Endothelial cell of umbilical vein (primary cell): ENCODE results near the gene TET1. TPM values are rescaled to one million over a fixed set of nuclear protein-coding genes. Genes with fewer than 3 reads are reported as not detected.

ENCODE experiments used
- BruUV-seq: library from RNA; stranded (reverse); fragments of 400-500 nt; replicated peaks from 2 replicates; lab custom pipeline; 2021; lab: Mats Ljungman, UMichigan
- CTCF ChIA-PET: fragments of 300-600, 350-600 bp; sonication (Branson Sonifier 250); formaldehyde crosslinking; loops from one replicate; lab custom pipeline; 2021; ENCODE audit warnings: antibody characterized with exemption, inconsistent platforms; lab: Charles Lee
- POLR2A ChIA-PET: fragments of 300-600, 350-600 bp; sonication (Branson Sonifier 250); formaldehyde crosslinking; loops from one replicate; lab custom pipeline; 2021; ENCODE audit warnings: antibody characterized with exemption, inconsistent platforms; lab: Charles Lee
- DNase-seq: peaks from one replicate; pipeline ENCODE4 v3.0.0-alpha.2; 2011; ENCODE audit warnings: low read depth, low spot score
- FAIRE-seq: peaks from 2 replicates; lab custom pipeline; 2011; peaks lifted over from hg19 to GRCh38; lab: Jason Lieb, UNC
- H2AFZ ChIP-seq: 2 replicates; pipeline ENCODE4 v1.6.0; 2012; ENCODE audit warnings: low read depth, low read length, control low read depth, inconsistent platforms
- H3K27ac ChIP-seq: 2 replicates; pipeline ENCODE4 v1.5.1; 2011; ENCODE audit warnings: low read depth, mild to moderate bottlenecking, control low read depth, low read length, moderate library complexity; ENCODE audit not compliant: insufficient read depth
- H3K27me3 ChIP-seq, 2 experiments: 2 replicates each; pipeline versions ENCODE4 v1.6.0 to v1.6.1; 2011; ENCODE audit warnings: low read length in 2 of 2, mixed read lengths in 1 of 2; ENCODE audit not compliant: control insufficient read depth in 2 of 2, insufficient read depth in 2 of 2
- H3K36me3 ChIP-seq, 2 experiments: 2 replicates in 1 of 2; 3 replicates in 1 of 2; pipeline ENCODE4 v1.5.1; 2011; ENCODE audit warnings: low read length in 2 of 2, mild to moderate bottlenecking in 1 of 2, moderate library complexity in 1 of 2; ENCODE audit not compliant: control insufficient read depth in 2 of 2, insufficient read depth in 2 of 2; ENCODE audit errors: extremely low read depth in 1 of 2
- H3K4me1 ChIP-seq: 3 replicates; pipeline ENCODE4 v1.5.1; 2011; ENCODE audit warnings: mild to moderate bottlenecking, low read length; ENCODE audit not compliant: control insufficient read depth, insufficient read depth; ENCODE audit errors: extremely low read depth
- H3K4me2 ChIP-seq: 2 replicates; pipeline ENCODE4 v1.6.1; 2011; ENCODE audit warnings: low read length, control low read depth, mixed read lengths; ENCODE audit not compliant: insufficient read depth
- H3K4me3 ChIP-seq, 3 experiments: fragments of 200-600 bp in 1 of 3; sonication (generic), shearing (Covaris generic) in 1 of 3; replicated peaks in 1 of 3; 2 replicates each; pipeline ENCODE4 v1.5.1; 2011 to 2016; ENCODE audit warnings: control low read depth in 3 of 3, low read length in 3 of 3, mild to moderate bottlenecking in 2 of 3, inconsistent platforms in 1 of 3, low read depth in 1 of 3, moderate library complexity in 1 of 3; ENCODE audit not compliant: insufficient read depth in 1 of 3
- H3K79me2 ChIP-seq: 2 replicates; pipeline ENCODE4 v1.6.0; 2012; ENCODE audit warnings: low read length, inconsistent platforms; ENCODE audit not compliant: control insufficient read depth, insufficient read depth
- H3K9ac ChIP-seq: replicated peaks from 2 replicates; pipeline ENCODE3; 2011; ENCODE audit warnings: low read length, control low read depth; ENCODE audit not compliant: insufficient read depth; ENCODE audit errors: extremely low read depth
- H3K9me1 ChIP-seq: replicated peaks from 3 replicates; pipeline ENCODE4 v1.6.0; 2011; ENCODE audit warnings: mild to moderate bottlenecking, low read length; ENCODE audit not compliant: control insufficient read depth, insufficient read depth; ENCODE audit errors: extremely low read depth
- H3K9me3 ChIP-seq: replicated peaks from 2 replicates; pipeline ENCODE4 v1.5.1; 2012; ENCODE audit warnings: low read length, inconsistent platforms; ENCODE audit not compliant: control insufficient read depth, insufficient read depth
- H4K20me1 ChIP-seq: replicated peaks from 2 replicates; pipeline ENCODE3; 2011; ENCODE audit warnings: mild to moderate bottlenecking, low read length; ENCODE audit not compliant: control insufficient read depth, insufficient read depth; ENCODE audit errors: extremely low read depth
- CTCF ChIP-seq, 2 donors: IDR thresholded peaks; 1 replicate in 1 of 2; 2 replicates in 1 of 2; pipeline ENCODE4 v1.5.1; 2011; ENCODE audit warnings: low read length in 2 of 2, mild to moderate bottlenecking in 2 of 2, moderate library complexity in 2 of 2, control low read depth in 1 of 2, inconsistent platforms in 1 of 2, low read depth in 1 of 2; ENCODE audit not compliant: insufficient read depth in 1 of 2; ENCODE audit errors: extremely low read depth in 1 of 2
- EZH2 ChIP-seq: IDR thresholded peaks from 2 replicates; pipeline ENCODE4 v1.6.1; 2012; ENCODE audit warnings: borderline replicate concordance, low read depth, mild to moderate bottlenecking, moderate library complexity, low read length, inconsistent platforms; ENCODE audit not compliant: severe bottlenecking
- FOS ChIP-seq: IDR thresholded peaks from 2 replicates; pipeline ENCODE4 v1.6.1; 2011; ENCODE audit warnings: mild to moderate bottlenecking, low read length, moderate library complexity, borderline replicate concordance; ENCODE audit not compliant: insufficient read depth
- GATA2 ChIP-seq: IDR thresholded peaks from 2 replicates; pipeline ENCODE4 v1.7.0; 2011; ENCODE audit warnings: low read depth, mild to moderate bottlenecking, moderate library complexity, mixed read lengths, low read length; ENCODE audit not compliant: insufficient read length, insufficient read depth
- JUN ChIP-seq: IDR thresholded peaks from 2 replicates; pipeline ENCODE4 v1.6.1; 2011; ENCODE audit warnings: borderline replicate concordance, low read depth; ENCODE audit not compliant: insufficient read length, insufficient read depth
- MAX ChIP-seq: IDR thresholded peaks from 2 replicates; pipeline ENCODE4 v1.6.1; 2011; ENCODE audit not compliant: insufficient read depth, insufficient read length
- MYC ChIP-seq: IDR thresholded peaks from one replicate; pipeline ENCODE4 v1.6.1; 2011; ENCODE audit warnings: mild to moderate bottlenecking, low read depth, low read length
- POLR2A ChIP-seq: IDR thresholded peaks from 2 replicates; pipeline ENCODE4 v1.6.1; 2012; ENCODE audit warnings: low read depth, mild to moderate bottlenecking, control low read depth, low read length
- POLR2AphosphoS5 ChIP-seq: IDR thresholded peaks from 2 replicates; pipeline ENCODE4 v1.6.1; 2012; ENCODE audit warnings: low read depth, mild to moderate bottlenecking, control low read depth, low read length, moderate library complexity; ENCODE audit not compliant: insufficient read depth
- dilution Hi-C: fragments of 300-500 bp; cut with MboI; formaldehyde crosslinking; loops from one replicate; pipeline ENCODE4 v1.15.0; 2019; ENCODE audit warnings: low sequenced_read_pairs; ENCODE audit not compliant: extremely low pct_ligation_motif_present
- intact Hi-C: fragments of 100-400 bp; cut with micrococcal nuclease; formaldehyde crosslinking; loops from one replicate; pipeline ENCODE4 v1.10.0; 2022
- polyA plus RNA-seq, 4 experiments: library from polyadenylated mRNA; depleted of rRNA in 3 of 4; stranded (reverse) in 3 of 4; unstranded in 1 of 4; fragments of >200 nt; gene quantifications; 2 replicates each; pipeline versions ENCODE4 v1.2.1 to v1.2.3, GENCODE V29; 2011 to 2012; ENCODE audit warnings: missing spikeins in 1 of 4
- total RNA-seq: library from RNA; stranded (reverse); gene quantifications from 2 replicates; pipeline ENCODE4 v1.2.3, GENCODE V29; 2021

TET1 gene
- total and polyA plus RNA-seq, 2 donors (not counting 3 experiments of a cell fraction or from before 2014, with no cell fraction given): 0.23 to 1.5 TPM

DNA sequence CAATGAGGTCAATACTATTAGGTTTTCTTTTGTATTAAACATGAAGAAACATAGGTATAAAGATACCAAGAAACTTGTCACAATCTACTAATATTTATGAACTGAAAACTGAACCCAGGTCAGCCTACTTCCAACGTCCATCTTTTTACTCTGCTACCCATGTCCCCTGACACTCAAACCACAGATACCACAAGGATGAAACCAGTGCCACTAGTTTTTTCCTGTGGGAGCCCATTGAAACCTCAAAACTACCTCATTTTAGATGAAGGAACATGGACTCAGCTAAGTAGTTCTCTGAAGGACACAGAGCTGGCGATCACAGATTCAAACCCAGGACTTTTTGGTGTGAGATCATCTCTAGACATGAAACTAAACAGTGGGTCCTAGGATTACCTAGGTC is 6.8 kb downstream of the TET1 start:
- Histone ChIP-seq H3K9me3 (no peaks in the 10 kb centered on the region), H3K4me1 (no peaks in the 10 kb centered on the region), H3K4me2 (no peak overlapping the region), H2AFZ (no peak overlapping the region), H4K20me1 (no peaks in the 10 kb centered on the region), H3K9me1 (peaks cover 2% of the 10 kb centered on the region), H3K27ac (no peak overlapping the region), H3K27me3 (peaks cover 16 to 17% of the 10 kb centered on the region in 2 experiments), H3K79me2 (no peaks in the 10 kb centered on the region), H3K4me3 (no peak overlapping the region), H3K36me3 (no peaks in the 10 kb centered on the region), H3K9ac (no peak overlapping the region)
- intact Hi-C loops (no loop called here), dilution Hi-C loops (no loop called here)
- BruUV-seq: no TSS peak
- no peak for FAIRE-seq
- TF ChIP-seq POLR2A (no peak), GATA2 (no peak), POLR2AphosphoS5 (no peak), JUN (no peak), EZH2 (no peak)
- DNase-seq: no peak
- CTCF ChIA-PET: interaction anchor here (1.3 kb wide), 1 partner anchor 17 kb away, joined by 6 read pairs; no protein-coding TSS in a partner anchor
- POLR2A ChIA-PET: no interaction called here

DNA sequence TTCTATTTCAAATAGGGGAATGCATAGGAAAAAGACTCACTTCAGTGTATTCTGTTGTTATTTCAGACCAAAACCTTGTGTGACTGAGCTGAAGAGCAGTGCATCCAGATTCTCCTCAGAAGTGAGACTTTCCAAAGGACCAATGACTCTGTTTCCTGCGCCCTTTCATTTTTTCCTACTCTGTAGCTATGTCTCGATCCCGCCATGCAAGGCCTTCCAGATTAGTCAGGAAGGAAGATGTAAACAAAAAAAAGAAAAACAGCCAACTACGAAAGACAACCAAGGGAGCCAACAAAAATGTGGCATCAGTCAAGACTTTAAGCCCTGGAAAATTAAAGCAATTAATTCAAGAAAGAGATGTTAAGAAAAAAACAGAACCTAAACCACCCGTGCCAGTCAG is 12.0 kb downstream of the TET1 start:
- CTCF ChIA-PET: no interaction called here
- no peak for FAIRE-seq
- no peaks in the 10 kb centered on the region for H3K36me3 ChIP-seq
- DNase-seq: no peak
- dilution Hi-C loops: no loop called here
- no peaks in the 10 kb centered on the region for H3K9me1 ChIP-seq
- H3K4me1 ChIP-seq: no peaks in the 10 kb centered on the region
- H3K9me3 ChIP-seq: no peaks in the 10 kb centered on the region
- intact Hi-C loops: no loop called here
- H2AFZ ChIP-seq: no peak overlapping the region
- POLR2A ChIA-PET: no interaction called here
- H3K27ac ChIP-seq: no peak overlapping the region
- no peak overlapping the region for H3K4me3 ChIP-seq
- BruUV-seq: no TSS peak
- H3K9ac ChIP-seq: no peak overlapping the region
- TF ChIP-seq GATA2 (no peak), MYC (no peak), POLR2AphosphoS5 (no peak), JUN (no peak), EZH2 (no peak), POLR2A (no peak), FOS (no peak), CTCF (IDR thresholded peaks at IDR 0.05; ENCODE audit: extremely low read depth in 1 of 2, insufficient read depth in 1 of 2, low read depth in 1 of 2, low read length in 2 of 2) (no peak), MAX (no peak)
- H3K79me2 ChIP-seq: no peaks in the 10 kb centered on the region
- no peak overlapping the region for H3K4me2 ChIP-seq
- no peaks in the 10 kb centered on the region for H3K27me3 ChIP-seq
- H4K20me1 ChIP-seq: no peaks in the 10 kb centered on the region
